Activated CD4-positive, alpha-beta T cell treated with anti-CD3 and anti-CD28 coated beads, Interleukin-2, Interleukin-6, amounts not matched to agents 100 ng/mL and 50 ng/mL, durations not matched to agents 16 hours and 8 hours (primary cell): ENCODE data around the gene TSPAN31.

Experiments
- DNase-seq: peaks from one replicate; pipeline ENCODE4 v3.0.0-alpha.2; 2020

TSPAN31 gene

GRCh38 chr12:57754411-57755193 is 9.8 kb downstream of the TSPAN31 start, which contains the start of gene MARCHF9:
TSS of gene MARCHF9 (plus strand) at chr12:57755103. CDS start at chr12:57755529, 426 bp downstream.
- DNase-seq: peak; percentile 89

- DNase-seq: no peak
Measured at GRCh38 chr12:57755194-57755453, 10.3 kb downstream of the TSPAN31 start.

GRCh38 chr12:57755454-57756372 is 10.9 kb downstream of the TSPAN31 start:
- no peak for DNase-seq

GRCh38 chr12:57756406-57757341 is 11.8 kb downstream of the TSPAN31 start:
- peak; percentile 85 for DNase-seq

GRCh38 chr12:57757771-57758170 is 12.9 kb downstream of the TSPAN31 start:
- no peak for DNase-seq

- DNase-seq: no peak
Measured at GRCh38 chr12:57758552-57759359, 13.9 kb downstream of the TSPAN31 start.

- DNase-seq: peak; percentile 60
Measured at GRCh38 chr12:57759360-57759980, 14.6 kb downstream of the TSPAN31 start.

GRCh38 chr12:57760347-57760982 is 15.6 kb downstream of the TSPAN31 start:
- no peak for DNase-seq

GRCh38 chr12:57761391-57761998 is 16.7 kb downstream of the TSPAN31 start:
- no peak for DNase-seq

- no peak for DNase-seq
Measured at GRCh38 chr12:57762463-57762862, 17.6 kb downstream of the TSPAN31 start.

GRCh38 chr12:57763881-57764661 is 19.2 kb downstream of the TSPAN31 start:
- DNase-seq: no peak

- no peak for DNase-seq
Measured at GRCh38 chr12:57764662-57765002, 19.8 kb downstream of the TSPAN31 start.

- DNase-seq: peak; percentile 66
Measured at GRCh38 chr12:57765003-57765697, 20.3 kb downstream of the TSPAN31 start.

- DNase-seq: no peak
Measured at GRCh38 chr12:57765698-57766463, 21.0 kb downstream of the TSPAN31 start.

- DNase-seq: no peak
Measured at GRCh38 chr12:57766464-57767304, 21.8 kb downstream of the TSPAN31 start, which contains the start of gene CYP27B1. TSS of gene CYP27B1 (minus strand) at chr12:57767078. CDS start at chr12:57767041, 37 bp downstream.

GRCh38 chr12:57767305-57767698 is 22.5 kb downstream of the TSPAN31 start:
- DNase-seq: no peak

GRCh38 chr12:57767876-57768275 is 23.0 kb downstream of the TSPAN31 start:
- DNase-seq: no peak
